ENCODE data around the gene OPA1. TPM values are rescaled to one million over a fixed set of nuclear protein-coding genes. Genes with fewer than 3 reads are reported as not detected.

The OPA1 gene
- total RNA-seq, 4 donors from 2014 or later: 29.3 to 48.1 (median 44.6) TPM

- H3K36me3 ChIP-seq: no peaks in the 10 kb centered on the region
- intact Hi-C loops (cut with DNase I): no loop called here
- no peak overlapping the region for H3K27ac ChIP-seq
- 81 to 86% methylated on average over 5 of the region's 7 CpGs for WGBS, 2 donors
- H3K27me3 ChIP-seq: no peaks in the 10 kb centered on the region
- no peak for TF ChIP-seq POLR2A (IDR thresholded peaks at IDR 0.05)
- TF ChIP-seq CTCF (IDR thresholded peaks at IDR 0.05): no peak
- no peak overlapping the region for H3K4me3 ChIP-seq
- DNase-seq: no peak
- no peaks in the 10 kb centered on the region for H3K4me1 ChIP-seq
- no peaks in the 10 kb centered on the region for H3K9me3 ChIP-seq
Measured at GRCh38 chr3:193728429-193729087, 135.6 kb downstream of the OPA1 start.

DNA sequence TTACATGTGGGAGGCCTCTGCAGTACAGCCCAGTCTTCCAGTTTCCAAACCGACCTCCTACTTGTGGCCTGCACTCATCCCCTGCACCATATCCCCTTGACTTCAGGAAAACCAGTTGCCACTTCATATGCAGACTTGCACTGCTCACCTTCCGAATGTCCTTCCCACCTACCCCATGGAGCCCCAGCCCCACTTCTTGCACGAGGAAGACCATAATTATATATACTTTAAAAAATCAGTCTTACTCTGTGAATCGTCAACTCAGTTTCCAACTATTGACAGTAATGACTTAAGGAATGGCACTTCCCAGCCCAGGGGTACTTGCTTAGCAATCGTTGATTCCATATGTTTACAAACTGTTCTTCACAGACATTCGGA lies 136.1 kb downstream of the OPA1 start:
- Histone ChIP-seq H3K27me3 (no peaks in the 10 kb centered on the region), H3K4me1 (no peaks in the 10 kb centered on the region), H3K27ac (no peak overlapping the region), H3K4me3 (no peak overlapping the region), H3K36me3 (no peaks in the 10 kb centered on the region), H3K9me3 (no peaks in the 10 kb centered on the region)
- intact Hi-C loops (cut with DNase I): no loop called here
- 82 to 85% methylated on average over 6 of the region's 6 CpGs for WGBS, 2 donors
- TF ChIP-seq CTCF (IDR thresholded peaks at IDR 0.05) (no peak), POLR2A (IDR thresholded peaks at IDR 0.05) (no peak)
- DNase-seq: no peak

DNA sequence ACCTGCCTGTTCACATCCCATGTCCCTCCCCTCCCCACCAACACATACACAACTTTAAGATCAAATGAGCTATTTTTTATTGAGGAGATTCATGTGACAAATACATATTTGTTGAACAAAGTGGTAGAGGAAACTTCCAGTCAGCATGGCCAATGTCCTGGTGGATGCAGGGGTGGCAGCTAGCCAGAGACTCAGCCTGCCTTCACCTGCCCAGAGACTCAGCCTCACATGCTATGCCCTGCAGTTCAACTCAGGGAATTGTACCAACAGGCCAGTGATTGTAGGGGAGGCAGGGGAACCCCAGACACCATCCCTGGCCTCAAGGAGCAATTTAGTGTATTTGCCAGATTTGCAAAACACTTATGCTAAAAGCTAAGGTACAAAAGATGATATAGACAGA lies 136.6 kb downstream of the OPA1 start:
- Histone ChIP-seq H3K9me3 (no peaks in the 10 kb centered on the region), H3K27ac (no peak overlapping the region), H3K4me3 (no peak overlapping the region), H3K4me1 (no peaks in the 10 kb centered on the region), H3K27me3 (no peaks in the 10 kb centered on the region), H3K36me3 (no peaks in the 10 kb centered on the region)
- no peak for DNase-seq
- no peak for TF ChIP-seq CTCF (IDR thresholded peaks at IDR 0.05)
- TF ChIP-seq POLR2A (IDR thresholded peaks at IDR 0.05): no peak
- intact Hi-C loops (cut with DNase I): no loop called here

DNA sequence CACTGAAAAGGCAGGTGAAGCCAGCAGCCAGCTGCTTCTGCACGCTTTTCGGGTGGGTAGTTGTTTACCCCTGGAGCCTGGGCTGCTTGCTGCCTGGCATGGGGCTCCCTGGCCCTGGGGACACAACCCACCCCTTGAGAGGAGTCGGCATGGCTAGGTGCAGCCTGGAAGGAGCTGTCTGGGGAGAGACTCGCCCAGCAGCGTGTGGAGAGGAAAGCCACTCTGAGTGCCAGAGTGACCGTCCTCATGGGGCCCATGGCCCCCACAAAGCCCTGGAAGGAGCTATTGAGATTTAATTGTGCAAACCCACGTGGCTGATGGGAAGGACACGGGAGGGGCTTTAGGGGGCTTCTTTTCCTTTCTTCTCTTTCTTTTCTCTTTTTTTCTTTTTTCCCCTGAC lies 137.5 kb downstream of the OPA1 start:
- no peaks in the 10 kb centered on the region for H3K27me3 ChIP-seq
- WGBS, 2 donors: 73 to 74% methylated on average over 5 to 7 of the region's 8 CpGs
- no peaks in the 10 kb centered on the region for H3K36me3 ChIP-seq
- intact Hi-C loops (cut with DNase I): no loop called here
- H3K27ac ChIP-seq: no peak overlapping the region
- no peak overlapping the region for H3K4me3 ChIP-seq
- no peaks in the 10 kb centered on the region for H3K9me3 ChIP-seq
- TF ChIP-seq POLR2A (IDR thresholded peaks at IDR 0.05) (no peak), CTCF (IDR thresholded peaks at IDR 0.05) (no peak)
- H3K4me1 ChIP-seq: no peaks in the 10 kb centered on the region
- no peak for DNase-seq

GRCh38 chr3:193730976-193731375 lies 138.0 kb downstream of the OPA1 start:
- TF ChIP-seq CTCF (IDR thresholded peaks at IDR 0.05) (no peak), POLR2A (IDR thresholded peaks at IDR 0.05) (no peak)
- Histone ChIP-seq H3K4me3 (no peak overlapping the region), H3K27me3 (no peaks in the 10 kb centered on the region), H3K4me1 (no peaks in the 10 kb centered on the region), H3K36me3 (no peaks in the 10 kb centered on the region), H3K27ac (no peak overlapping the region), H3K9me3 (no peaks in the 10 kb centered on the region)
- DNase-seq: no peak
- WGBS, 2 donors: 77 to 82% methylated on average over 10 to 14 of the region's 14 CpGs
- intact Hi-C loops (cut with DNase I): no loop called here

All from esophagus squamous epithelium (tissue), 5 donors.